ENCODE data around the gene FMN1. TPM values are rescaled to one million over a fixed set of nuclear protein-coding genes. Genes with fewer than 3 reads are reported as not detected.

Gene FMN1
- total and polyA plus RNA-seq, 2 of the 8 experiments (the other 6 are each of a cell fraction or from before 2014, with no cell fraction given), result 0.27 to 3.7 TPM

DNA sequence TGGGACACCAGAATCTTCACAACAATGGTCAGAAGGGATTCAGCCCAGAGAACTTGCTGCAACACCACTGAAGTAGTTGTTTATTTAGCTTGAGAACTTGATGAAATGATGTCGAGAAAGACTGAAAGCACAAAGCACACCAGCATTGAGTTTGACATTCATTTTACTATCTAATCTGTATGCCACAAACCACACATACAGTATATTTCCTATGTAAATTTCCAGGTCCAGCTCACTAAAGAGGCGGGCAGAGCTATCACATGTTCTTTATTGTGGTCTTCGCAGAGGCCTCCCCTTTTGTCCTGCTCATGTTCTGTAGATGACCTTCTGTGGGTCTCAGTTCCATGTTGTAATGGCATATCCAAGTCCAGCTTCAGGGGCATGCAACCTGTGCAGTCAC is 10.4 kb upstream of the FMN1 start:
- no peaks in the 10 kb centered on the region for H3K79me2 ChIP-seq (ENCODE audit: control insufficient read depth in 1 of 2, insufficient read depth in 2 of 2, low read length in 2 of 2)
- no peak overlapping the region for H2BK15ac ChIP-seq (ENCODE audit: low read length)
- no peak overlapping the region for H2BK120ac ChIP-seq (replicated peaks; ENCODE audit: low read depth, low read length)
- no peak overlapping the region for H3K23ac ChIP-seq (ENCODE audit: insufficient read length)
- H4K8ac ChIP-seq (ENCODE audit: extremely low read depth, insufficient read depth, low read length), result no peak overlapping the region
- no peaks in the 10 kb centered on the region for H4K20me1 ChIP-seq (replicated peaks in 1 of 2; ENCODE audit: control insufficient read depth in 1 of 2, insufficient read depth in 2 of 2, low read length in 2 of 2)
- H3K27me3 ChIP-seq (replicated peaks in 1 of 4; ENCODE audit: control insufficient read depth in 3 of 4, extremely low read depth in 1 of 4, insufficient read depth in 3 of 4, low read length in 3 of 4), result no peaks in the 10 kb centered on the region
- H2AK5ac ChIP-seq (ENCODE audit: low read depth, low read length), result no peak overlapping the region
- H3K23me2 ChIP-seq (ENCODE audit: low read depth, low read length), result no peaks in the 10 kb centered on the region
- no peak overlapping the region for H3K9ac ChIP-seq (replicated peaks in 1 of 4; ENCODE audit: extremely low read depth in 1 of 4, low read depth in 3 of 4, low read length in 3 of 4)
- no peak overlapping the region for H3K4ac ChIP-seq (replicated peaks; ENCODE audit: insufficient read length, low read depth, low read length)
- H3K4me1 ChIP-seq (replicated peaks in 1 of 4; ENCODE audit: control insufficient read depth in 3 of 4, insufficient read depth in 4 of 4, low read length in 3 of 4), result peaks cover 0 to 5% (median 0%) of the 10 kb centered on the region in 4 experiments; a peak in 2 of 7 replicates
- H2BK5ac ChIP-seq (ENCODE audit: low read depth, low read length), result no peak overlapping the region
- no peak overlapping the region for H4K5ac ChIP-seq (ENCODE audit: insufficient read length, low read depth, low read length)
- H3K4me2 ChIP-seq (ENCODE audit: insufficient read depth in 1 of 2, low read depth in 2 of 2, low read length in 2 of 2), result no peak overlapping the region
- H3K27ac ChIP-seq (ENCODE audit: low read depth, low read length), result no peak overlapping the region
- WGBS, 2 experiments (ENCODE audit: extremely low coverage in 1 of 2, insufficient coverage in 1 of 2, insufficient read length in 1 of 2, insufficient replicate concordance in 2 of 2, low coverage in 1 of 2, low lambda C conversion rate in 2 of 2, missing lambda C conversion rate in 1 of 2), result 80% methylated on average over 3 of the region's 3 CpGs; no CpG with 5 or more reads in 1 of the 2 experiments
- H2AFZ ChIP-seq (ENCODE audit: low read length), result no peak overlapping the region
- no peak overlapping the region for H3K56ac ChIP-seq (replicated peaks; ENCODE audit: insufficient read length, low read depth, low read length)
- TF ChIP-seq SUZ12 (IDR thresholded peaks at IDR 0.05; ENCODE audit: low read length) (no peak), CEBPB (IDR thresholded peaks at IDR 0.05; ENCODE audit: low read depth, low read length) (no peak), RXRA (IDR thresholded peaks at IDR 0.05; ENCODE audit: insufficient read depth, low read depth, low read length) (no peak), ASH2L (IDR thresholded peaks at IDR 0.05; ENCODE audit: low read length) (no peak), TEAD4 (IDR thresholded peaks at IDR 0.05; ENCODE audit: low read depth, low read length) (no peak), TBP (IDR thresholded peaks at IDR 0.05; ENCODE audit: low read depth, low read length) (no peak), CREB1 (IDR thresholded peaks at IDR 0.05) (no peak), NRF1 (IDR thresholded peaks at IDR 0.05; ENCODE audit: low read depth, low read length) (no peak), CTBP2 (IDR thresholded peaks at IDR 0.05; ENCODE audit: borderline replicate concordance, insufficient read depth, insufficient read length, low read length) (no peak), SAP30 (IDR thresholded peaks at IDR 0.05; ENCODE audit: insufficient read depth, insufficient replicate concordance, low read length) (no peak)
- TF ChIP-seq, protein P1, sequence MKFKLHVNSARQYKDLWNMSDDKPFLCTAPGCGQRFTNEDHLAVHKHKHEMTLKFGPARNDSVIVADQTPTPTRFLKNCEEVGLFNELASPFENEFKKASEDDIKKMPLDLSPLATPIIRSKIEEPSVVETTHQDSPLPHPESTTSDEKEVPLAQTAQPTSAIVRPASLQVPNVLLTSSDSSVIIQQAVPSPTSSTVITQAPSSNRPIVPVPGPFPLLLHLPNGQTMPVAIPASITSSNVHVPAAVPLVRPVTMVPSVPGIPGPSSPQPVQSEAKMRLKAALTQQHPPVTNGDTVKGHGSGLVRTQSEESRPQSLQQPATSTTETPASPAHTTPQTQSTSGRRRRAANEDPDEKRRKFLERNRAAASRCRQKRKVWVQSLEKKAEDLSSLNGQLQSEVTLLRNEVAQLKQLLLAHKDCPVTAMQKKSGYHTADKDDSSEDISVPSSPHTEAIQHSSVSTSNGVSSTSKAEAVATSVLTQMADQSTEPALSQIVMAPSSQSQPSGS (IDR thresholded peaks at IDR 0.05; ENCODE audit: low read length), result no peak
- no peaks in the 10 kb centered on the region for H3K9me3 ChIP-seq (ENCODE audit: insufficient read depth in 2 of 2, low read depth in 1 of 2, low read length in 1 of 2)
- no peak overlapping the region for H2BK12ac ChIP-seq (ENCODE audit: low read depth, low read length)
- H3K4me3 ChIP-seq (ENCODE audit: extremely low read depth in 1 of 4, insufficient read depth in 2 of 4, low read depth in 3 of 4, low read length in 4 of 4), result no peak overlapping the region
- no peak overlapping the region for H2BK20ac ChIP-seq (ENCODE audit: low read length)
- no peaks in the 10 kb centered on the region; a peak in 1 of 8 replicates for H3K36me3 ChIP-seq (ENCODE audit: control insufficient read depth in 2 of 4, insufficient read depth in 4 of 4, low read length in 3 of 4)
- CTCF ChIA-PET (ENCODE audit: partially characterized antibody), result interaction anchor here (0.9 to 2.5 kb wide), 2 partner anchors 11 to 13 kb away, joined by 3 to 15 read pairs; no protein-coding TSS in a partner anchor
- POLR2A ChIA-PET (ENCODE audit: partially characterized antibody), result no interaction called here
- H3K18ac ChIP-seq (ENCODE audit: extremely low read depth, low read length), result no peak overlapping the region
- H3K14ac ChIP-seq (ENCODE audit: insufficient read length), result no peak overlapping the region
- H3K79me1 ChIP-seq (ENCODE audit: low read depth, low read length), result no peaks in the 10 kb centered on the region
- no peak overlapping the region for H4K91ac ChIP-seq (replicated peaks; ENCODE audit: insufficient read length, low read length)
- DNase-seq (ENCODE audit: low read depth in 1 of 2, low spot score in 2 of 2), result no peak
- no peak for FAIRE-seq
